PFSK-1 (cell line): ENCODE results near the gene DCTN4.

Source experiments
- FOXP2 ChIP-seq: optimal IDR thresholded peaks from 2 replicates; pipeline ENCODE3; 2011; ENCODE audit warnings: borderline replicate concordance, control low read depth, inconsistent platforms; ENCODE audit not compliant: insufficient read depth; ENCODE audit errors: extremely low read length, extremely low read depth
- POLR2AphosphoS5 ChIP-seq: IDR thresholded peaks from 2 replicates; pipeline ENCODE4 v1.6.1; 2012; ENCODE audit warnings: low read depth, mild to moderate bottlenecking, control low read depth, low read length, moderate library complexity
- SIN3A ChIP-seq: IDR thresholded peaks from 2 replicates; pipeline ENCODE4 v1.6.1; 2012; ENCODE audit warnings: mild to moderate bottlenecking, low read length, moderate library complexity, borderline replicate concordance; ENCODE audit not compliant: insufficient read depth
- TAF1 ChIP-seq: IDR thresholded peaks from 2 replicates; pipeline ENCODE4 v1.6.1; 2012; ENCODE audit warnings: low read length, control low read depth, borderline replicate concordance; ENCODE audit not compliant: insufficient read depth
- TF ChIP-seq, protein P1 (sequence below), 2 experiments: IDR thresholded peaks; 2 replicates each; pipeline versions ENCODE4 v1.6.1 to v1.8.0; 2011 to 2012; ENCODE audit warnings: low read depth in 2 of 2, low read length in 2 of 2, control low read depth in 1 of 2, inconsistent platforms in 1 of 2, mild to moderate bottlenecking in 1 of 2, moderate library complexity in 1 of 2; ENCODE audit not compliant: insufficient read depth in 1 of 2

Gene DCTN4

GRCh38 chr5:150738862-150739261 is 20.0 kb downstream of the DCTN4 start:
- TF ChIP-seq, protein P1, sequence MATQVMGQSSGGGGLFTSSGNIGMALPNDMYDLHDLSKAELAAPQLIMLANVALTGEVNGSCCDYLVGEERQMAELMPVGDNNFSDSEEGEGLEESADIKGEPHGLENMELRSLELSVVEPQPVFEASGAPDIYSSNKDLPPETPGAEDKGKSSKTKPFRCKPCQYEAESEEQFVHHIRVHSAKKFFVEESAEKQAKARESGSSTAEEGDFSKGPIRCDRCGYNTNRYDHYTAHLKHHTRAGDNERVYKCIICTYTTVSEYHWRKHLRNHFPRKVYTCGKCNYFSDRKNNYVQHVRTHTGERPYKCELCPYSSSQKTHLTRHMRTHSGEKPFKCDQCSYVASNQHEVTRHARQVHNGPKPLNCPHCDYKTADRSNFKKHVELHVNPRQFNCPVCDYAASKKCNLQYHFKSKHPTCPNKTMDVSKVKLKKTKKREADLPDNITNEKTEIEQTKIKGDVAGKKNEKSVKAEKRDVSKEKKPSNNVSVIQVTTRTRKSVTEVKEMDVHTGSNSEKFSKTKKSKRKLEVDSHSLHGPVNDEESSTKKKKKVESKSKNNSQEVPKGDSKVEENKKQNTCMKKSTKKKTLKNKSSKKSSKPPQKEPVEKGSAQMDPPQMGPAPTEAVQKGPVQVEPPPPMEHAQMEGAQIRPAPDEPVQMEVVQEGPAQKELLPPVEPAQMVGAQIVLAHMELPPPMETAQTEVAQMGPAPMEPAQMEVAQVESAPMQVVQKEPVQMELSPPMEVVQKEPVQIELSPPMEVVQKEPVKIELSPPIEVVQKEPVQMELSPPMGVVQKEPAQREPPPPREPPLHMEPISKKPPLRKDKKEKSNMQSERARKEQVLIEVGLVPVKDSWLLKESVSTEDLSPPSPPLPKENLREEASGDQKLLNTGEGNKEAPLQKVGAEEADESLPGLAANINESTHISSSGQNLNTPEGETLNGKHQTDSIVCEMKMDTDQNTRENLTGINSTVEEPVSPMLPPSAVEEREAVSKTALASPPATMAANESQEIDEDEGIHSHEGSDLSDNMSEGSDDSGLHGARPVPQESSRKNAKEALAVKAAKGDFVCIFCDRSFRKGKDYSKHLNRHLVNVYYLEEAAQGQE (IDR thresholded peaks at IDR 0.05; ENCODE audit: insufficient read depth in 1 of 2, low read depth in 2 of 2, low read length in 2 of 2) = no peak
- TF ChIP-seq SIN3A (no peak), POLR2AphosphoS5 (no peak), FOXP2 (no peak), TAF1 (no peak)

GRCh38 chr5:150734579-150735384 is 24.0 kb downstream of the DCTN4 start:
- TF ChIP-seq POLR2AphosphoS5 (no peak), TAF1 (no peak), FOXP2 (no peak), SIN3A (no peak)
- TF ChIP-seq, protein P1 (IDR thresholded peaks at IDR 0.05; ENCODE audit: insufficient read depth in 1 of 2, low read depth in 2 of 2, low read length in 2 of 2) = no peak

DNA sequence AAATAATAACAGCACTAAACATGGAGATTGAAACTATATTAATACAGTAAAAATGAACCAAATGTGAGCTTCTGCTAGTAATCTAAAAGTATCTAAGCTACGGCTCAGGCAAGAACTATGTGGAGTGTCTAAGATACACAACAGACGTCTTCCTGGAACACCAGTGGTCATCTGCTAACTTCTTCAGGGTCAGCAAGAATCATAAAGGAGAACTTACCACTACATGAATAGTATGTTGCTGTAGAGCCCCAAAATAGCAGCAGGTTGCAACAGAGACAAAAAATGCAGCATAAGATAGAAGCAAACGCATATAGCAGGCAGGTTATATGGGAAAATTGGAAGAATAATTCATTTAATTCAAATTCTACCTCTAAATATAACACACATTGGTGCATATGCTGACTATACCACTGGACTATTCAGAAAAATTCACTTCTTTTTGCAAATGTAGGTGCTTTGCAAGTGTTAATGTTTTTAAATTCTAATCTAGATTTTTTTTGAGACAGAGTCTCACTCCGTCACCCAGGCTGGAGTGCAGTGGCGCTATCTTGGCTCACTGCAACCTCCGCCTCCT is 27.1 kb downstream of the DCTN4 start:
- TF ChIP-seq, protein P1 (IDR thresholded peaks at IDR 0.05; ENCODE audit: insufficient read depth in 1 of 2, low read depth in 2 of 2, low read length in 2 of 2) = no peak

DNA sequence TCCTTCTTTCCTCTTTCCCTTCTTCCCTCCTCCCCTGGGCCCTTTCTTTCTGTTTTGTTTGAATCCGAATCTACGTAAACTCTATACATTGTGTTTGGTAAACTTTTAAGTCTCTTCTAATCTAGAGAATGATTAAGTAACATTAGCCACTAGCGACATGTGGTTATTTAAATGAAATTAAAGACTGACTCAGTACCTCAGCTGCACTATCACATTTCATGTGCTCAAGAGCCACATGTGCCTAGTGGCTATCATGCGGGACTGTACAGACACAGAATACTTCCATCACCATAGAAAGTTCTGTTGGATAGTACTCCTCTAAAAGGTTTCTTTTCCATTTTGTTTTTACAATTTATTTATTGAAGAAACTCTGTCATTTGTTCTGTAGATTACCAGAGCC is 29.0 kb downstream of the DCTN4 start:
- TF ChIP-seq POLR2AphosphoS5 (no peak), TAF1 (no peak), SIN3A (no peak), FOXP2 (no peak)
- TF ChIP-seq, protein P1 (IDR thresholded peaks at IDR 0.05; ENCODE audit: insufficient read depth in 1 of 2, low read depth in 2 of 2, low read length in 2 of 2) = no peak
